Thyroid gland (tissue), 4 donors: ENCODE results near the gene EXOSC1.

Source experiments
- CTCF ChIP-seq, 6 experiments: fragments of 200-600 bp in 3 of 6; fragments of 450-650 bp in 3 of 6; sonication (generic) in 3 of 6; IDR thresholded peaks; one replicate each; pipeline ENCODE4 v1.5.1; 2016 to 2019; ENCODE audit warnings: antibody characterized with exemption in 6 of 6, mild to moderate bottlenecking in 2 of 6, inconsistent platforms in 1 of 6, moderate library complexity in 1 of 6
- POLR2A ChIP-seq, 2 donors: fragments of 450-650 bp; IDR thresholded peaks; one replicate each; pipeline ENCODE4 v1.6.1; 2017; ENCODE audit warnings: antibody characterized with exemption in 2 of 2, mild to moderate bottlenecking in 2 of 2, moderate library complexity in 1 of 2

GRCh38 chr10:97490592-97490991 is 44.8 kb upstream of the EXOSC1 start:
- TF ChIP-seq CTCF (IDR thresholded peaks at IDR 0.05) (no peak), POLR2A (IDR thresholded peaks at IDR 0.05) (no peak)
